PC-3 (cell line): ENCODE data around the gene MEGF6. TPM values are rescaled to one million over a fixed set of nuclear protein-coding genes. Genes with fewer than 3 reads are reported as not detected.

Source experiments
- ATAC-seq: fragments of 200-7000 bp; cut with Tn5 transposase; 2 replicates; pipeline ENCODE4 v1.9.1; 2020; ENCODE audit warnings: mild to moderate bottlenecking, moderate library complexity
- BruUV-seq: library from RNA; stranded (reverse); fragments of 400-500 nt; replicated peaks from 2 replicates; lab custom pipeline; 2021; lab: Mats Ljungman, UMichigan
- CTCF ChIA-PET: fragments of 300-600 bp; sonication (Branson Sonifier 250); formaldehyde crosslinking; loops from one replicate; lab custom pipeline; 2022; ENCODE audit warnings: antibody characterized with exemption; lab: Charles Lee
- POLR2A ChIA-PET: fragments of 300-600 bp; sonication (Branson Sonifier 250); formaldehyde crosslinking; loops from one replicate; lab custom pipeline; 2022; ENCODE audit warnings: antibody characterized with exemption; ENCODE audit not compliant: unreplicated experiment; lab: Charles Lee
- DNase-seq: peaks from one replicate; pipeline ENCODE4 v3.0.0-alpha.2; 2015
- H2AFZ ChIP-seq: fragments of 300-600 bp; sonication (generic); 2 replicates; pipeline ENCODE4 v1.6.0; 2016; ENCODE audit warnings: antibody characterized with exemption, low read length
- H3F3A ChIP-seq: fragments of 300-600 bp; sonication (generic); one replicate; pipeline ENCODE4 v1.6.0; 2017; ENCODE audit warnings: antibody characterized with exemption, low read length, control low read depth, mild to moderate bottlenecking; ENCODE audit not compliant: unreplicated experiment
- H3K27ac ChIP-seq: fragments of 300-600 bp; sonication (generic); 2 replicates; pipeline ENCODE4 v1.5.1; 2016; ENCODE audit warnings: mild to moderate bottlenecking, low read length
- H3K27me3 ChIP-seq: fragments of 300-600 bp; sonication (generic); 2 replicates; pipeline ENCODE4 v1.6.1; 2016; ENCODE audit warnings: low read length, mixed read lengths
- H3K36me3 ChIP-seq: fragments of 300-600 bp; sonication (generic); 2 replicates; pipeline ENCODE4 v1.6.1; 2016; ENCODE audit warnings: low read depth, mixed run types, low read length, mixed read lengths
- H3K4me1 ChIP-seq: fragments of 300-600 bp; sonication (generic); 2 replicates; pipeline ENCODE4 v1.5.1; 2016; ENCODE audit warnings: low read length; ENCODE audit not compliant: insufficient read depth
- H3K4me2 ChIP-seq: fragments of 300-600 bp; sonication (generic); 2 replicates; pipeline ENCODE4 v1.6.0; 2016; ENCODE audit warnings: low read length
- H3K4me3 ChIP-seq: fragments of 300-600 bp; sonication (generic); 2 replicates; pipeline ENCODE4 v1.5.1; 2016; ENCODE audit warnings: mild to moderate bottlenecking, low read length, mixed read lengths
- H3K79me2 ChIP-seq: fragments of 300-600 bp; sonication (generic); 2 replicates; pipeline ENCODE4 v1.6.1; 2017; ENCODE audit warnings: low read length, mixed read lengths
- H3K9ac ChIP-seq: fragments of 300-600 bp; sonication (generic); 2 replicates; pipeline ENCODE4 v1.6.0; 2016; ENCODE audit warnings: mild to moderate bottlenecking, low read length
- H3K9me2 ChIP-seq: fragments of 300-600 bp; sonication (generic); replicated peaks from 2 replicates; pipeline ENCODE4 v1.6.1; 2016; ENCODE audit warnings: mixed run types, low read length, mixed read lengths
- H3K9me3 ChIP-seq: fragments of 300-600 bp; sonication (generic); 2 replicates; pipeline ENCODE4 v1.6.1; 2016; ENCODE audit warnings: low read length, mixed read lengths
- H4K20me1 ChIP-seq: fragments of 300-600 bp; sonication (generic); 2 replicates; pipeline ENCODE4 v1.6.1; 2016; ENCODE audit warnings: low read length, mixed read lengths
- CTCF ChIP-seq: fragments of 300-600 bp; sonication (generic); conservative IDR thresholded peaks from 2 replicates; pipeline ENCODE4 v1.5.1; 2017; ENCODE audit warnings: antibody characterized with exemption, low read depth, mild to moderate bottlenecking, low read length
- EZH2 ChIP-seq: fragments of 300-600 bp; sonication (generic); IDR thresholded peaks from one replicate; pipeline ENCODE4 v1.6.1; 2017; ENCODE audit warnings: antibody characterized with exemption, mild to moderate bottlenecking, low read length; ENCODE audit not compliant: unreplicated experiment
- EZH2phosphoT487 ChIP-seq: fragments of 300-600 bp; sonication (generic); IDR thresholded peaks from 2 replicates; pipeline ENCODE4 v1.6.1; 2018; ENCODE audit warnings: mild to moderate bottlenecking, antibody characterized with exemption, low read length, borderline replicate concordance
- intact Hi-C: fragments of 100-400 bp; cut with micrococcal nuclease; formaldehyde crosslinking; loops from 2 replicates; pipeline ENCODE4 v1.9.0; 2023
- total RNA-seq: library from RNA; depleted of rRNA; stranded (reverse); fragments of >200 nt; gene quantifications from 2 replicates; pipeline ENCODE4 v1.2.3, GENCODE V29; 2014

The MEGF6 gene
- total RNA-seq, 1 experiment from 2014 or later = 32.5 TPM

- Histone ChIP-seq H3K79me2 (no peaks in the 10 kb centered on the region), H3K27me3 (no peaks in the 10 kb centered on the region), H3K4me1 (peaks cover 25% of the 10 kb centered on the region), H2AFZ (no peak overlapping the region), H3K36me3 (no peaks in the 10 kb centered on the region), H4K20me1 (no peaks in the 10 kb centered on the region), H3K4me2 (no peak overlapping the region), H3K9me3 (no peaks in the 10 kb centered on the region), H3K9ac (no peak overlapping the region), H3K9me2 (no peaks in the 10 kb centered on the region), H3K27ac (no peak overlapping the region), H3K4me3 (no peak overlapping the region), H3F3A (no peaks in the 10 kb centered on the region)
- ATAC-seq (no peak), DNase-seq (no peak)
- TF ChIP-seq EZH2phosphoT487 = no peak
- TF ChIP-seq EZH2 = no peak
- TF ChIP-seq CTCF = no peak
- CTCF ChIA-PET = no interaction called here
- BruUV-seq = no TSS peak
- intact Hi-C loops = no loop called here
- POLR2A ChIA-PET = no interaction called here
Measured at GRCh38 chr1:3539707-3540425, 71.4 kb downstream of the MEGF6 start.

- no TSS peak for BruUV-seq
- DNase-seq (no peak), ATAC-seq (no peak)
- intact Hi-C loops = no loop called here
- Histone ChIP-seq H3K9me3 (no peaks in the 10 kb centered on the region), H3K79me2 (no peaks in the 10 kb centered on the region), H3K27me3 (no peaks in the 10 kb centered on the region), H4K20me1 (no peaks in the 10 kb centered on the region), H2AFZ (no peak overlapping the region), H3K4me1 (peaks cover 6% of the 10 kb centered on the region), H3K27ac (no peak overlapping the region), H3K4me3 (no peak overlapping the region), H3F3A (no peaks in the 10 kb centered on the region), H3K9ac (no peak overlapping the region), H3K36me3 (no peaks in the 10 kb centered on the region), H3K4me2 (no peak overlapping the region), H3K9me2 (no peaks in the 10 kb centered on the region)
- TF ChIP-seq EZH2 (no peak), EZH2phosphoT487 (no peak), CTCF (no peak)
- POLR2A ChIA-PET = no interaction called here
- CTCF ChIA-PET = no interaction called here
Measured at GRCh38 chr1:3537359-3537758, 73.9 kb downstream of the MEGF6 start.
